K562 (cell line): ENCODE data around the gene WDHD1. TPM values are rescaled to one million over a fixed set of nuclear protein-coding genes. Genes with fewer than 3 reads are reported as not detected.

Experiments
- ESRRA ChIP-seq: fragments of 450-650 bp; IDR thresholded peaks from 2 replicates; pipeline ENCODE4 v1.6.1; 2014; ENCODE audit warnings: low read depth, mild to moderate bottlenecking, moderate library complexity, borderline replicate concordance
- FOXP1 ChIP-seq: sonication (generic); formaldehyde crosslinking; IDR thresholded peaks from 2 replicates; pipeline ENCODE4 v1.8.0; 2022; ENCODE audit warnings: mild to moderate bottlenecking, missing genetic modification reagents
- MAZ ChIP-seq, 2 experiments: fragments of 450-650 bp in 1 of 2; sonication (generic) in 1 of 2; formaldehyde crosslinking; IDR thresholded peaks in 1 of 2; conservative IDR thresholded peaks in 1 of 2; 2 replicates each; pipeline versions ENCODE4 v1.4.0 to v1.5.0; 2020; ENCODE audit warnings: mild to moderate bottlenecking in 1 of 2, missing genetic modification reagents in 1 of 2
- NCOA1 ChIP-seq: fragments of 450-650 bp; IDR thresholded peaks from 2 replicates; pipeline ENCODE4 v1.6.1; 2016; ENCODE audit warnings: low read depth
- NFE2 ChIP-seq: IDR thresholded peaks from 2 replicates; pipeline ENCODE4 v1.6.1; 2014; ENCODE audit warnings: antibody characterized with exemption, low read depth
- NFE2L1 ChIP-seq: fragments of 450-650 bp; IDR thresholded peaks from 2 replicates; pipeline ENCODE4 v1.6.1; 2016; ENCODE audit warnings: missing genetic modification characterization, low read depth, mild to moderate bottlenecking, missing compliant biosample characterization, moderate library complexity, borderline replicate concordance
- NR2C2 ChIP-seq, 2 experiments: fragments of 200-800 bp in 1 of 2; sonication (Bioruptor generic) in 1 of 2; sonication (generic) in 1 of 2; formaldehyde crosslinking in 1 of 2; IDR thresholded peaks; 2 replicates each; pipeline versions ENCODE4 v1.6.1 to v1.8.0; 2016 to 2022; ENCODE audit warnings: mild to moderate bottlenecking in 1 of 2, missing compliant biosample characterization in 1 of 2, missing genetic modification characterization in 1 of 2, missing genetic modification reagents in 1 of 2
- NR2F6 ChIP-seq: fragments of 450-650 bp; formaldehyde crosslinking; IDR thresholded peaks from 2 replicates; pipeline ENCODE4 v1.4.0; 2020; ENCODE audit warnings: mild to moderate bottlenecking
- RBFOX2 ChIP-seq: fragments of 200-400 bp; formaldehyde crosslinking; IDR thresholded peaks from 2 replicates; pipeline ENCODE4 v1.6.1; 2017; ENCODE audit warnings: low read depth, mild to moderate bottlenecking, low read length, moderate library complexity
- SREBF2 ChIP-seq: sonication (generic); formaldehyde crosslinking; IDR thresholded peaks from 2 replicates; pipeline ENCODE4 v1.4.0; 2020; ENCODE audit warnings: mild to moderate bottlenecking, missing genetic modification reagents
- TBP ChIP-seq: optimal IDR thresholded peaks from 2 replicates; pipeline ENCODE3; 2011; ENCODE audit warnings: low read depth, low read length, improper control_type of control experiment
- TRIM24 ChIP-seq, 2 experiments: fragments of 450-650 bp; IDR thresholded peaks; 2 replicates each; pipeline ENCODE4 v1.6.1; 2016
- ZC3H11A ChIP-seq: IDR thresholded peaks from 2 replicates; pipeline ENCODE4 v1.6.1; 2012; ENCODE audit warnings: low read depth, low read length, improper control_type of control experiment
- ZNF143 ChIP-seq: sonication (generic); formaldehyde crosslinking; IDR thresholded peaks from 2 replicates; pipeline ENCODE4 v1.9.0; 2022; ENCODE audit warnings: mild to moderate bottlenecking, missing genetic modification reagents
- ZNF561 ChIP-seq: fragments of 450-650 bp; formaldehyde crosslinking; conservative IDR thresholded peaks from 2 replicates; pipeline ENCODE4 v1.4.0; 2020; ENCODE audit warnings: mild to moderate bottlenecking, moderate library complexity
- polyA plus RNA-seq, 8 experiments: library from polyadenylated mRNA; depleted of rRNA in 4 of 8; stranded (reverse) in 5 of 8; unstranded in 3 of 8; fragments of >200 nt; fragmentation: Nextera tagmentation in 2 of 8; fragmentation: Illumina TruSeq in 1 of 8; extraction: Ambion mirVana in 2 of 8; extraction: Trizol in 1 of 8; gene quantifications; 2 replicates each; pipeline versions ENCODE4 v1.2.1 to v1.2.3, GENCODE V29; 2011 to 2014; ENCODE audit warnings: inconsistent platforms in 1 of 8, missing spikeins in 1 of 8
- total RNA-seq, 7 experiments: library from RNA; depleted of rRNA in 6 of 7; stranded (reverse); fragments of >200 nt in 6 of 7; fragmentation: Illumina TruSeq in 2 of 7; extraction: Trizol in 2 of 7; gene quantifications; 2 replicates each; pipeline versions ENCODE4 v1.2.1 to v1.2.3, GENCODE V29; 2011 to 2021; ENCODE audit warnings: low replicate concordance in 1 of 7
- TF ChIP-seq, protein P1 (sequence below): fragments of 200-800 bp; sonication (Bioruptor generic); IDR thresholded peaks from 2 replicates; pipeline ENCODE4 v1.6.1; 2017; ENCODE audit warnings: missing genetic modification characterization, missing compliant biosample characterization
- TF ChIP-seq, protein P2 (sequence below), 2 experiments: IDR thresholded peaks; 2 replicates each; pipeline ENCODE4 v1.6.1; 2012; ENCODE audit warnings: improper control_type of control experiment in 2 of 2, low read depth in 2 of 2, low read length in 2 of 2, borderline replicate concordance in 1 of 2
- TF ChIP-seq, protein P3 (sequence below): sonication (generic); formaldehyde crosslinking; IDR thresholded peaks from 2 replicates; pipeline ENCODE4 v1.8.0; 2022; ENCODE audit warnings: mild to moderate bottlenecking, missing genetic modification reagents

Gene WDHD1
- total and polyA plus RNA-seq, 9 of the 15 experiments (the other 6 are each of a cell fraction or from before 2014, with no cell fraction given) = 11.7 to 39.1 (median 30.0) TPM

DNA sequence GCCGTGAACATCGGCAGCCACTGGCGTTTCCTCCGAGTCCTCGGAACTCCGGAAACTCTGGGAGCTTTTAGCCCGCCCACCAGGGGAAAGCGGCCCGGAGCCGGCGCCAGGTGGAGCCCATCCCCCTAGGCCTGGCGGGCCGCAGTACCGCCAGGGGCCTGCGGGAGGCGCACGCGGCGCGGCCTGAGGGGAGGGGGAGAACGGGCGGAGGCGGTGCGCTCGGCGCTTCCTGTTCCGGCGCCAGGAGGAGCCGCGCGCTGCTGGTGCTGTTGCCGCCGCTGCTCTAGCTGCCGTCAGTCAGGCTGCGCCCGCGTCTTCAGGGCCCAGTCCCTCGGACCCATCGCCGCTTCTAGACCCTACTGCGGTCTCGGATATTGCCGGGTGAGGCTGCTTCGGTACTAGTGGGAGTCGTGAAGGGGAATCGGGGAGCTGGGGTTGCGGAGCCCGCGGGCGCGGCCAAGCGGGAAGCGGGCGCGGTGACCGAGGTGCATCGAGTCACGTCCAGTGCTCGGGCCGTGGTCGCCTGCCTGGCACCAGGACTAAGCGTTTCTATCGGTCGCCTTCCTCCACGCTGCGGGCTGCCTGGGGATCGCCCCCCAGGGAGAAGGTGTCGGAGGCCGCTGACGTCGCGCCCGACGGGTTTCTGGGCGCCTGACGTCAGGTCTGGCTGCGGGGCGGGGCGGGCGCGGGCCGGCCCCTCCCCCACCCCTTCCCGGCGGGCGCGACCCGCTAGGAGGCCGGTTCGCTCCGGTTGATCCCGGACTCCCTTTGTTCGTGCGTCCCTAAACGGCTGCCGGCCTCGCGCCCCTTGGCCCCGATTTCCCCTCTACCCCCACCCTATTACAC is 24.7 kb upstream of the WDHD1 start, which contains the start of gene MAPK1IP1L (continued):
- TF ChIP-seq, protein P1, sequence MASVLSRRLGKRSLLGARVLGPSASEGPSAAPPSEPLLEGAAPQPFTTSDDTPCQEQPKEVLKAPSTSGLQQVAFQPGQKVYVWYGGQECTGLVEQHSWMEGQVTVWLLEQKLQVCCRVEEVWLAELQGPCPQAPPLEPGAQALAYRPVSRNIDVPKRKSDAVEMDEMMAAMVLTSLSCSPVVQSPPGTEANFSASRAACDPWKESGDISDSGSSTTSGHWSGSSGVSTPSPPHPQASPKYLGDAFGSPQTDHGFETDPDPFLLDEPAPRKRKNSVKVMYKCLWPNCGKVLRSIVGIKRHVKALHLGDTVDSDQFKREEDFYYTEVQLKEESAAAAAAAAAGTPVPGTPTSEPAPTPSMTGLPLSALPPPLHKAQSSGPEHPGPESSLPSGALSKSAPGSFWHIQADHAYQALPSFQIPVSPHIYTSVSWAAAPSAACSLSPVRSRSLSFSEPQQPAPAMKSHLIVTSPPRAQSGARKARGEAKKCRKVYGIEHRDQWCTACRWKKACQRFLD = no peak
- TF ChIP-seq, protein P2, sequence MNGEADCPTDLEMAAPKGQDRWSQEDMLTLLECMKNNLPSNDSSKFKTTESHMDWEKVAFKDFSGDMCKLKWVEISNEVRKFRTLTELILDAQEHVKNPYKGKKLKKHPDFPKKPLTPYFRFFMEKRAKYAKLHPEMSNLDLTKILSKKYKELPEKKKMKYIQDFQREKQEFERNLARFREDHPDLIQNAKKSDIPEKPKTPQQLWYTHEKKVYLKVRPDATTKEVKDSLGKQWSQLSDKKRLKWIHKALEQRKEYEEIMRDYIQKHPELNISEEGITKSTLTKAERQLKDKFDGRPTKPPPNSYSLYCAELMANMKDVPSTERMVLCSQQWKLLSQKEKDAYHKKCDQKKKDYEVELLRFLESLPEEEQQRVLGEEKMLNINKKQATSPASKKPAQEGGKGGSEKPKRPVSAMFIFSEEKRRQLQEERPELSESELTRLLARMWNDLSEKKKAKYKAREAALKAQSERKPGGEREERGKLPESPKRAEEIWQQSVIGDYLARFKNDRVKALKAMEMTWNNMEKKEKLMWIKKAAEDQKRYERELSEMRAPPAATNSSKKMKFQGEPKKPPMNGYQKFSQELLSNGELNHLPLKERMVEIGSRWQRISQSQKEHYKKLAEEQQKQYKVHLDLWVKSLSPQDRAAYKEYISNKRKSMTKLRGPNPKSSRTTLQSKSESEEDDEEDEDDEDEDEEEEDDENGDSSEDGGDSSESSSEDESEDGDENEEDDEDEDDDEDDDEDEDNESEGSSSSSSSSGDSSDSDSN (IDR thresholded peaks at IDR 0.05; ENCODE audit: borderline replicate concordance in 1 of 2, low read depth in 2 of 2, low read length in 2 of 2) = peak in 1 of 2 experiments; percentile 62; a peak in 1 of 4 replicates
- TF ChIP-seq NR2F6 = no peak
- TF ChIP-seq MAZ (CRISPR knock-in tag; conservative IDR thresholded peaks at IDR 0.05 in 1 of 2, IDR thresholded peaks at IDR 0.05 in 1 of 2) = peak; percentile 99
- TF ChIP-seq TRIM24 (IDR thresholded peaks at IDR 0.05) = no peak
- peak; percentile 83 for TF ChIP-seq FOXP1 (CRISPR knock-in tag)
- no peak for TF ChIP-seq NR2C2 (CRISPR knock-in tag; IDR thresholded peaks at IDR 0.05)
- TF ChIP-seq NR2C2 (tag; IDR thresholded peaks at IDR 0.05) = peak; percentile 71; the same call in 1 of the 2 replicates
- no peak for TF ChIP-seq NFE2L1 (tag)
- TF ChIP-seq, protein P3, sequence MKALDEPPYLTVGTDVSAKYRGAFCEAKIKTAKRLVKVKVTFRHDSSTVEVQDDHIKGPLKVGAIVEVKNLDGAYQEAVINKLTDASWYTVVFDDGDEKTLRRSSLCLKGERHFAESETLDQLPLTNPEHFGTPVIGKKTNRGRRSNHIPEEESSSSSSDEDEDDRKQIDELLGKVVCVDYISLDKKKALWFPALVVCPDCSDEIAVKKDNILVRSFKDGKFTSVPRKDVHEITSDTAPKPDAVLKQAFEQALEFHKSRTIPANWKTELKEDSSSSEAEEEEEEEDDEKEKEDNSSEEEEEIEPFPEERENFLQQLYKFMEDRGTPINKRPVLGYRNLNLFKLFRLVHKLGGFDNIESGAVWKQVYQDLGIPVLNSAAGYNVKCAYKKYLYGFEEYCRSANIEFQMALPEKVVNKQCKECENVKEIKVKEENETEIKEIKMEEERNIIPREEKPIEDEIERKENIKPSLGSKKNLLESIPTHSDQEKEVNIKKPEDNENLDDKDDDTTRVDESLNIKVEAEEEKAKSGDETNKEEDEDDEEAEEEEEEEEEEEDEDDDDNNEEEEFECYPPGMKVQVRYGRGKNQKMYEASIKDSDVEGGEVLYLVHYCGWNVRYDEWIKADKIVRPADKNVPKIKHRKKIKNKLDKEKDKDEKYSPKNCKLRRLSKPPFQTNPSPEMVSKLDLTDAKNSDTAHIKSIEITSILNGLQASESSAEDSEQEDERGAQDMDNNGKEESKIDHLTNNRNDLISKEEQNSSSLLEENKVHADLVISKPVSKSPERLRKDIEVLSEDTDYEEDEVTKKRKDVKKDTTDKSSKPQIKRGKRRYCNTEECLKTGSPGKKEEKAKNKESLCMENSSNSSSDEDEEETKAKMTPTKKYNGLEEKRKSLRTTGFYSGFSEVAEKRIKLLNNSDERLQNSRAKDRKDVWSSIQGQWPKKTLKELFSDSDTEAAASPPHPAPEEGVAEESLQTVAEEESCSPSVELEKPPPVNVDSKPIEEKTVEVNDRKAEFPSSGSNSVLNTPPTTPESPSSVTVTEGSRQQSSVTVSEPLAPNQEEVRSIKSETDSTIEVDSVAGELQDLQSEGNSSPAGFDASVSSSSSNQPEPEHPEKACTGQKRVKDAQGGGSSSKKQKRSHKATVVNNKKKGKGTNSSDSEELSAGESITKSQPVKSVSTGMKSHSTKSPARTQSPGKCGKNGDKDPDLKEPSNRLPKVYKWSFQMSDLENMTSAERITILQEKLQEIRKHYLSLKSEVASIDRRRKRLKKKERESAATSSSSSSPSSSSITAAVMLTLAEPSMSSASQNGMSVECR = peak; percentile 86
- TF ChIP-seq ZNF561 (CRISPR knock-in tag) = no peak
- peak; percentile 98 for TF ChIP-seq RBFOX2
- TF ChIP-seq NFE2 = 0 out of 2 replicates have a peak, but pooled peaks have one; percentile 1
- no peak for TF ChIP-seq SREBF2 (CRISPR knock-in tag)
- TF ChIP-seq NCOA1 = peak; percentile 37; the same call in 1 of the 2 replicates
- peak; percentile 82 for TF ChIP-seq TBP
- no peak for TF ChIP-seq ZC3H11A
- no peak for TF ChIP-seq ZNF143 (CRISPR knock-in tag)
- peak; percentile 39; the same call in 1 of the 2 replicates for TF ChIP-seq ESRRA
